Measurements from ENCODE around the gene ZNF366. TPM values are rescaled to one million over a fixed set of nuclear protein-coding genes. Genes with fewer than 3 reads are reported as not detected.
A peak's percentile ranks its signal among the peaks of the same experiment; 100 is the strongest.

ZNF366 gene
- total and polyA plus RNA-seq, 8 donors: 0.26 to 1.0 (median 0.52) TPM

- Histone ChIP-seq H3K27me3 (no peaks in the 10 kb centered on the region), H3K4me1 (peaks cover 0 to 5% (median 0%) of the 10 kb centered on the region in 3 donors), H3K36me3 (no peaks in the 10 kb centered on the region), H3K27ac (no peak overlapping the region), H3K9me3 (no peaks in the 10 kb centered on the region), H3K4me3 (no peak overlapping the region)
- FAIRE-seq (no peak), DNase-seq (no peak), ATAC-seq (peak in 3 of 4 donors; percentile 63 to 79 (median 73))
- WGBS, 2 donors: 38 to 42% methylated on average over 6 of the region's 6 CpGs
- intact Hi-C loops (cut with DNase I): no loop called here
- no peak for TF ChIP-seq CTCF (IDR thresholded peaks at IDR 0.05)
These were observed 79.4 kb downstream of the ZNF366 start for GRCh38 chr5:72427488-72428437.

- 54 to 68% methylated on average over 2 of the region's 2 CpGs for WGBS, 2 donors
- peaks cover 0 to 5% (median 0%) of the 10 kb centered on the region in 3 donors for H3K4me1 ChIP-seq
- FAIRE-seq (no peak), DNase-seq (no peak), ATAC-seq (peak in 1 of 4 donors; percentile 44)
- H3K36me3 ChIP-seq: no peaks in the 10 kb centered on the region
- intact Hi-C loops (cut with DNase I): no loop called here
- no peaks in the 10 kb centered on the region for H3K27me3 ChIP-seq
- no peak overlapping the region for H3K4me3 ChIP-seq
- H3K27ac ChIP-seq: no peak overlapping the region
- H3K9me3 ChIP-seq: no peaks in the 10 kb centered on the region
- no peak for TF ChIP-seq CTCF (IDR thresholded peaks at IDR 0.05)
These were observed 80.2 kb downstream of the ZNF366 start for GRCh38 chr5:72427016-72427415.

- Histone ChIP-seq H3K4me1 (peaks cover 0 to 5% (median 0%) of the 10 kb centered on the region in 3 donors), H3K27ac (no peak overlapping the region), H3K27me3 (no peaks in the 10 kb centered on the region), H3K4me3 (no peak overlapping the region), H3K9me3 (no peaks in the 10 kb centered on the region), H3K36me3 (no peaks in the 10 kb centered on the region)
- no peak for ATAC-seq
- intact Hi-C loops (cut with DNase I): no loop called here
- TF ChIP-seq CTCF (IDR thresholded peaks at IDR 0.05): no peak
- FAIRE-seq: no peak
- no peak for DNase-seq
These were observed 81.2 kb downstream of the ZNF366 start for GRCh38 chr5:72426019-72426418.

GRCh38 chr5:72418271-72418670 is 88.9 kb downstream of the ZNF366 start:
- FAIRE-seq: no peak
- Histone ChIP-seq H3K9me3 (no peaks in the 10 kb centered on the region), H3K36me3 (no peaks in the 10 kb centered on the region), H3K4me3 (no peak overlapping the region), H3K27ac (no peak overlapping the region), H3K4me1 (no peaks in the 10 kb centered on the region), H3K27me3 (no peaks in the 10 kb centered on the region)
- ATAC-seq: no peak
- TF ChIP-seq CTCF (IDR thresholded peaks at IDR 0.05): no peak
- DNase-seq: no peak
- 88 to 93% methylated on average over 9 of the region's 9 CpGs for WGBS, 2 donors
- intact Hi-C loops (cut with DNase I): no loop called here

Data from pancreas (tissue), 10 donors.